GM12891 (cell line): ENCODE results near the gene HS2ST1.

Experiments used
- PAX5 ChIP-seq: IDR thresholded peaks from 2 replicates; pipeline ENCODE4 v1.6.1; 2011; ENCODE audit warnings: low read length, moderate library complexity, mild to moderate bottlenecking; ENCODE audit not compliant: insufficient read depth, severe bottlenecking
- POLR2A ChIP-seq: IDR thresholded peaks from 2 replicates; pipeline ENCODE4 v1.6.1; 2011; ENCODE audit warnings: low read depth, low read length, control low read depth
- POLR2AphosphoS5 ChIP-seq: IDR thresholded peaks from 2 replicates; pipeline ENCODE4 v1.6.1; 2011; ENCODE audit warnings: low read depth, low read length, control low read depth
- POU2F2 ChIP-seq: IDR thresholded peaks from 2 replicates; pipeline ENCODE4 v1.6.1; 2011; ENCODE audit warnings: low read depth, mild to moderate bottlenecking, control low read depth, low read length, moderate library complexity
- SPI1 ChIP-seq: IDR thresholded peaks from 2 replicates; pipeline ENCODE4 v1.6.1; 2011; ENCODE audit warnings: low read depth, low read length, control low read depth
- TAF1 ChIP-seq: IDR thresholded peaks from 2 replicates; pipeline ENCODE4 v1.6.1; 2011; ENCODE audit warnings: low read depth, low read length, control low read depth

GRCh38 chr1:86875722-86876121 lies 38.7 kb upstream of the HS2ST1 start:
- no peak for TF ChIP-seq TAF1
- no peak for TF ChIP-seq POLR2A
- no peak for TF ChIP-seq POLR2AphosphoS5
- TF ChIP-seq PAX5: no peak
- no peak for TF ChIP-seq POU2F2
- no peak for TF ChIP-seq SPI1
